Adrenal gland (tissue), 5 donors: ENCODE measurements around the gene COMMD1.

Experiments
- POLR2A ChIP-seq, 2 donors: fragments of 450-650 bp; IDR thresholded peaks; one replicate each; pipeline ENCODE4 v1.6.1; 2017; ENCODE audit warnings: antibody characterized with exemption in 2 of 2, mild to moderate bottlenecking in 2 of 2, moderate library complexity in 1 of 2
- TF ChIP-seq, protein P1 (sequence below), 6 experiments: fragments of 450-650 bp in 4 of 6; fragments of 200-600 bp in 2 of 6; sonication (generic) in 1 of 6; IDR thresholded peaks; 1 replicate in 5 of 6; 2 replicates in 1 of 6; pipeline versions ENCODE4 v1.5.1 to v1.8.0; 2016 to 2021; ENCODE audit warnings: antibody characterized with exemption in 6 of 6, mild to moderate bottlenecking in 2 of 6, moderate library complexity in 1 of 6
- donor health status: DM: no; HTN: no; CAD: no.

DNA sequence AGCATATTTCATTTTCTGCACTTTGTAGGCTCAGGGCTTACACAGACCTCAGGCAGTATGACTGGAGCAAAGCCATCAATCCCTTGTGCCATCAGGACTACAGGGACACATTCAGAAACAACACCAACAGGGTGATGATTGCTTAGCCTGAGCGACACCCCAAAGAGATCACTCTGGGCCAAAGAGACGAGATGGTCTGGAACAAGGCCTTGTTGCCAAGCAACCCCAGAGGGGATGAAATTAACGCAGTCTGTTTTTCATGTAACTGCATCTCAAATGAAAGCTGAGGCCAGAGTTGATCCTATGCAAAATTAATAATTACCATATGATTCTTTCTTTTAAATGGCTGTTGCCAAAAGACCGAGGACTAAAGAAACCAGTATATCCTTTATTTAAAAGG, 270.3 kb downstream of the COMMD1 start:
- TF ChIP-seq, protein P1, sequence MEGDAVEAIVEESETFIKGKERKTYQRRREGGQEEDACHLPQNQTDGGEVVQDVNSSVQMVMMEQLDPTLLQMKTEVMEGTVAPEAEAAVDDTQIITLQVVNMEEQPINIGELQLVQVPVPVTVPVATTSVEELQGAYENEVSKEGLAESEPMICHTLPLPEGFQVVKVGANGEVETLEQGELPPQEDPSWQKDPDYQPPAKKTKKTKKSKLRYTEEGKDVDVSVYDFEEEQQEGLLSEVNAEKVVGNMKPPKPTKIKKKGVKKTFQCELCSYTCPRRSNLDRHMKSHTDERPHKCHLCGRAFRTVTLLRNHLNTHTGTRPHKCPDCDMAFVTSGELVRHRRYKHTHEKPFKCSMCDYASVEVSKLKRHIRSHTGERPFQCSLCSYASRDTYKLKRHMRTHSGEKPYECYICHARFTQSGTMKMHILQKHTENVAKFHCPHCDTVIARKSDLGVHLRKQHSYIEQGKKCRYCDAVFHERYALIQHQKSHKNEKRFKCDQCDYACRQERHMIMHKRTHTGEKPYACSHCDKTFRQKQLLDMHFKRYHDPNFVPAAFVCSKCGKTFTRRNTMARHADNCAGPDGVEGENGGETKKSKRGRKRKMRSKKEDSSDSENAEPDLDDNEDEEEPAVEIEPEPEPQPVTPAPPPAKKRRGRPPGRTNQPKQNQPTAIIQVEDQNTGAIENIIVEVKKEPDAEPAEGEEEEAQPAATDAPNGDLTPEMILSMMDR (IDR thresholded peaks at IDR 0.05), result no peak
- no peak for TF ChIP-seq POLR2A (IDR thresholded peaks at IDR 0.05)
